ENCODE measurements around the gene GNAI3.

GRCh38 chr1:109657395-109657794 lies 109.0 kb downstream of the GNAI3 start:
- TF ChIP-seq, protein P1, sequence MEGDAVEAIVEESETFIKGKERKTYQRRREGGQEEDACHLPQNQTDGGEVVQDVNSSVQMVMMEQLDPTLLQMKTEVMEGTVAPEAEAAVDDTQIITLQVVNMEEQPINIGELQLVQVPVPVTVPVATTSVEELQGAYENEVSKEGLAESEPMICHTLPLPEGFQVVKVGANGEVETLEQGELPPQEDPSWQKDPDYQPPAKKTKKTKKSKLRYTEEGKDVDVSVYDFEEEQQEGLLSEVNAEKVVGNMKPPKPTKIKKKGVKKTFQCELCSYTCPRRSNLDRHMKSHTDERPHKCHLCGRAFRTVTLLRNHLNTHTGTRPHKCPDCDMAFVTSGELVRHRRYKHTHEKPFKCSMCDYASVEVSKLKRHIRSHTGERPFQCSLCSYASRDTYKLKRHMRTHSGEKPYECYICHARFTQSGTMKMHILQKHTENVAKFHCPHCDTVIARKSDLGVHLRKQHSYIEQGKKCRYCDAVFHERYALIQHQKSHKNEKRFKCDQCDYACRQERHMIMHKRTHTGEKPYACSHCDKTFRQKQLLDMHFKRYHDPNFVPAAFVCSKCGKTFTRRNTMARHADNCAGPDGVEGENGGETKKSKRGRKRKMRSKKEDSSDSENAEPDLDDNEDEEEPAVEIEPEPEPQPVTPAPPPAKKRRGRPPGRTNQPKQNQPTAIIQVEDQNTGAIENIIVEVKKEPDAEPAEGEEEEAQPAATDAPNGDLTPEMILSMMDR (conservative IDR thresholded peaks at IDR 0.05; ENCODE audit: low read length): no peak
- no peak for TF ChIP-seq EZH2phosphoT487 (IDR thresholded peaks at IDR 0.05; ENCODE audit: borderline replicate concordance, low read depth, low read length)

All from OCI-LY7 (cell line).